ENCODE results near the gene ASMT. TPM values are rescaled to one million over a fixed set of nuclear protein-coding genes. Genes with fewer than 3 reads are reported as not detected.

Gene ASMT
- total RNA-seq, 4 donors from 2014 or later, result not detected

DNA sequence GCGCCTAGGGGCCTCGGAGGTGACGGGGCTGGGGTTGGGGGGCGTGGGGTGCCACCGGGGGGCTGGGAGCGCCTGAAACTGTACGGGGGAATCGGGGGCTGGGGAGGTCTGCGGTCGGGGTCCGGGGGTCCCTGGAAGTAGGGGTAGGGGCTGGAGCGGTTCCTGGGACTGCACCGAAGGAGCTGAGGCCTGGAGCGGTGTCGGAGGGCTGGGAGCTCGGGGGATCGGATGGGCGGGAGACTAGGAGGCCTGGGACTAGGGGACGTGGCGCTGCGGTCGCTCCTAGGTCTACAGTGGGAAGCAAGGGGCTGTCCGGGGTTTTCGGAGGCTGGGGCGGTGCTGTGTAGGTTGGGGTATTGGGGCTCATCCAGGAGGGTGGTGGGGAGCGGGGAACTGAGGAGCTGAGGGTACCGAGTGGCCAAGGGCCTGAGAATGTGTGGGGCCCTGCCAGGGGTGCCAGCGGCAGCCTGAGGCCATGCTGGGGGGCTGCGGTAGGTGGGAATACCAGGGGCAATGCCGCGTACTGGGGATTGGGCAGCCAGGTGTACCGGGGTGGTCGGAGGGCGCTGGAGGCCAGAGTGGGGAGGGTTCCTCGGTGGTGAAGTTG lies 22.9 kb upstream of the ASMT start:
- DNase-seq (ENCODE audit: low spot score in 2 of 2), result peak in 1 of 2 donors; percentile 89
- H3K4me3 ChIP-seq (ENCODE audit: low read depth, poor library complexity, severe bottlenecking), result peak overlapping the region; percentile 86
- no peak for TF ChIP-seq POLR2A (IDR thresholded peaks at IDR 0.05)
- TF ChIP-seq, protein P1, sequence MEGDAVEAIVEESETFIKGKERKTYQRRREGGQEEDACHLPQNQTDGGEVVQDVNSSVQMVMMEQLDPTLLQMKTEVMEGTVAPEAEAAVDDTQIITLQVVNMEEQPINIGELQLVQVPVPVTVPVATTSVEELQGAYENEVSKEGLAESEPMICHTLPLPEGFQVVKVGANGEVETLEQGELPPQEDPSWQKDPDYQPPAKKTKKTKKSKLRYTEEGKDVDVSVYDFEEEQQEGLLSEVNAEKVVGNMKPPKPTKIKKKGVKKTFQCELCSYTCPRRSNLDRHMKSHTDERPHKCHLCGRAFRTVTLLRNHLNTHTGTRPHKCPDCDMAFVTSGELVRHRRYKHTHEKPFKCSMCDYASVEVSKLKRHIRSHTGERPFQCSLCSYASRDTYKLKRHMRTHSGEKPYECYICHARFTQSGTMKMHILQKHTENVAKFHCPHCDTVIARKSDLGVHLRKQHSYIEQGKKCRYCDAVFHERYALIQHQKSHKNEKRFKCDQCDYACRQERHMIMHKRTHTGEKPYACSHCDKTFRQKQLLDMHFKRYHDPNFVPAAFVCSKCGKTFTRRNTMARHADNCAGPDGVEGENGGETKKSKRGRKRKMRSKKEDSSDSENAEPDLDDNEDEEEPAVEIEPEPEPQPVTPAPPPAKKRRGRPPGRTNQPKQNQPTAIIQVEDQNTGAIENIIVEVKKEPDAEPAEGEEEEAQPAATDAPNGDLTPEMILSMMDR (IDR thresholded peaks at IDR 0.05), result no peak
- WGBS, 2 donors, result 0 to 1% methylated on average over 24 to 25 of the region's 35 CpGs
- intact Hi-C loops (cut with DNase I; ENCODE audit: low total_unique reads), result no loop called here

DNA sequence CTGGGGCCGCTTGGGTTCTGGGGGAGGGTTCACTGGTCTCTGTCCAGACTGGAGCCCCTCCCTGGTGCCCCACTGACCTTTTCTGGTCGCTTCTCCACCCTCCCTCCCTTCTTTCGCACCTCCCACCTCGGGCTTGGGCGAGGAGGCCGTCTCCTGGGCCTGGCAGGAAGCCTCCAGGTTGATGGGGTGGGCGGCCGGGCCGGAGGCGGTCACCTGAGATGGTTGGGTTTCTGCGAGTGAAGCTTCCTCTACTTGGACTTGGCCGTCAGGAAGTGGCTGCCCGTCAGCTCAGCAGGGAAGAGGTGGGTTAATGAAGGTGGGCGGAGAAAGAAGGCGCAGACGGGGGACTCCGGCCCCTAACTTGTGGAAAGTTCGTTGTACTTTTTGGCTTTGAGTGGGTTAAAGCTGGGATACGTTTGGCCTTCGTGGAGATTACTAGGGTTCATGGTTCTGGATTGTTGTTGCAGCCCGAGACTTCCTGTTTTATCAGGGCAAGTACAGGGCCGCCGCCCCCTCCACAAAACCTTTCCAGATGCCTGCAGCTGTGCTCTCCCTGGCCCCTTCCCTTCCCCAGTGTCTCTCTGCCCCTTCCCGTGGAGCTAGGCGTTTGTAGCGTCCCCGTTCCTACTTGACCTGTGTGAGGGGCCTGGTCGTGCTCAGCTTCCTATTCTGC lies 22.3 kb upstream of the ASMT start:
- WGBS, 2 donors, result 3% methylated on average over 28 of the region's 28 CpGs
- peak overlapping the region; percentile 86 for H3K4me3 ChIP-seq (ENCODE audit: low read depth, poor library complexity, severe bottlenecking)
- TF ChIP-seq, protein P1 (IDR thresholded peaks at IDR 0.05), result no peak
- TF ChIP-seq POLR2A (IDR thresholded peaks at IDR 0.05), result no peak
- peak in 1 of 2 donors; percentile 87 for DNase-seq (ENCODE audit: low spot score in 2 of 2)
- intact Hi-C loops (cut with DNase I; ENCODE audit: low total_unique reads), result no loop called here

DNA sequence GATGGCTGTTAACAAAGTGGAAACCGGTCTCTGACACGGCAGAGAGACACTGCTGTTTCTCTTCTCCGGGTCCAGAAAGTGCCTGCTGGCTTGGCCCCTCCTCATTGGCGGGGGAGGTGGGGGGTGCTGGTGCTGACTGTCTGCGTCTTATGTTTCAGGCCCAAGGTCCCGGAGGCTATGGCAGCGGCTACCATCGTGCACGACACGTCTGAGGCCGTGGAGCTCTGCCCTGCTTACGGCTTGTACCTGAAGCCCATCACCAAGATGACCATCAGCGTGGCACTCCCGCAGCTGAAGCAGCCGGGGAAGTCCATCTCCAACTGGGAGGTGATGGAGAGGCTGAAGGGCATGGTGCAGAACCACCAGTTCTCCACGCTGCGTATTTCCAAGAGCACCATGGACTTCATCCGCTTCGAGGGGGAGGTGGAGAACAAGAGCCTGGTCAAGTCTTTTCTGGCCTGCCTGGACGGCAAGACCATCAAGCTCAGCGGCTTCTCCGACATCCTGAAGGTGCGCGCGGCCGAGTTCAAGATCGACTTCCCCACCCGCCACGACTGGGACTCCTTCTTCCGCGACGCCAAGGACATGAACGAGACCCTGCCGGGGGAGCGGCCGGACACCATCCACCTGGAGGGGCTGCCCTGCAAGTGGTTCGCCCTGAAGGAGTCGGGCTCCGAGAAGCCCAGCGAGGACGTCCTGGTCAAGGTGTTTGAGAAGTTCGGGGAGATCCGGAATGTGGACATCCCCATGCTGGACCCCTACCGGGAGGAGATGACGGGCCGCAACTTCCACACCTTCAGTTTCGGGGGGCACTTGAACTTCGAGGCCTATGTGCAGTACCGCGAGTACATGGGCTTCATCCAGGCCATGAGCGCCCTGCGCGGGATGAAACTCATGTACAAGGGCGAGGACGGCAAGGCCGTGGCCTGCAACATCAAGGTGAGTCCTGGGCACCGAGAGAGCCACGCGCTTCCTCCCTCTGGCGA lies 21.3 kb upstream of the ASMT start:
- intact Hi-C loops (cut with DNase I; ENCODE audit: low total_unique reads), result no loop called here
- DNase-seq (ENCODE audit: low spot score in 2 of 2), result peak in 1 of 2 donors; percentile 83
- TF ChIP-seq POLR2A (IDR thresholded peaks at IDR 0.05), result no peak
- TF ChIP-seq, protein P1 (IDR thresholded peaks at IDR 0.05), result no peak
- no peak overlapping the region for H3K4me3 ChIP-seq (ENCODE audit: low read depth, poor library complexity, severe bottlenecking)
- WGBS, 2 donors, result 89 to 90% methylated on average over 58 to 60 of the region's 60 CpGs

DNA sequence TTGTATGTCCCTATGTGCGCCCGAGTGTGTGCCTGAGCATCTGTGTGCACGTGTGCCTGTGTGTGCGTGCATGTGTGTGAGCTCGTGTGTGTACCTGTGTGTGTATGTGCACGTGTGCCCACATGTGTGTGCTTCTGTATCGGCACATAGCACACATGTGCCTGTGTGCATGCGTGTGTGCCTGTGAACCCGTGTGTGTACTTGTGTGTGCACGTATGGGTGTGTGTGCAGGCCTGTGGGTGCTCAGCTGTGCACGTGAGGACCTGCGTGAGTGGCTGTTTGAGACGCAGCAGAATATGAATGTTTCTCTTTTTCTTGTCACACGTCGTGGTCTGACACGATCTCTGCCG lies 19.2 kb upstream of the ASMT start:
- no peak for TF ChIP-seq POLR2A (IDR thresholded peaks at IDR 0.05)
- TF ChIP-seq, protein P1 (IDR thresholded peaks at IDR 0.05), result no peak
- intact Hi-C loops (cut with DNase I; ENCODE audit: low total_unique reads), result no loop called here
- peak in 1 of 2 donors; percentile 50 for DNase-seq (ENCODE audit: low spot score in 2 of 2)
- WGBS, 2 donors, result 90 to 93% methylated on average over 17 of the region's 17 CpGs
- no peak overlapping the region for H3K4me3 ChIP-seq (ENCODE audit: low read depth, poor library complexity, severe bottlenecking)

DNA sequence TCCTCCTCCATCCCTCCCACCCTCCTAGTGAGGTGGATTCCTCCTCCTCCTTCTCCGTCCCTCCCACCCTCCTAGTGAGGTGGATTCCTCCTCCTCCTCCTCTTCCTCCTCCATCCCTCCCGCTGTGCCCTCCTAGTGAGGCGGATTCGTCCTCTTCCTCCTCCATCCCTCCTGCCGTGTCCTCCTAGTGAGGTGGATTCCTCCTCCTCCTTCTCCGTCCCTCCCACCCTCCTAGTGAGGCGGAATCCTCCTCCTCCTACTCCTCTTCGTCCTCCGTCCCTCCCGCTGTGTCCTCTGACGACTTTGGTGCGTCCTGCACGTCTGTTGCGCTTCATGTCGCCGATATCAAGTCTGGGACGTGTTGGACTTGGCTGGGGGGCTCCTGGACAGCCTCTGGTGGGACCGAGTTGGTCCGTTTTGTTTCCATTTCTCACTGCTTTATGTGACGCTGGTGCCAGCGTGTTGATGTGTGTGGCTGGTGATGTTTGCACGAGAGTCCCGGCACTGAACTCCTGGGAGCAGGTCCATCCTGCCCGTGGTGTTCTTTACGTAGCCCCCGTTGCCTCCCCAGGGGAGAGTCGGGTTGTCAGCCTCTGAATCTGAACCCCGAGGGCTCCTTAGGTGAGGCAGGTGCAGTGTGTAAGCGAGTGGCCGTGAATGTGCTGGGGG lies 18.0 kb upstream of the ASMT start:
- H3K4me3 ChIP-seq (ENCODE audit: low read depth, poor library complexity, severe bottlenecking), result no peak overlapping the region
- DNase-seq (ENCODE audit: low spot score in 2 of 2), result peak in 1 of 2 donors; percentile 73
- intact Hi-C loops (cut with DNase I; ENCODE audit: low total_unique reads), result no loop called here
- no peak for TF ChIP-seq POLR2A (IDR thresholded peaks at IDR 0.05)
- TF ChIP-seq, protein P1 (IDR thresholded peaks at IDR 0.05), result no peak
- 92 to 94% methylated on average over 22 to 30 of the region's 30 CpGs for WGBS, 2 donors

Measured in lower leg skin (tissue), 4 donors.